SK-N-SH (cell line): ENCODE measurements around the gene PRKCA.

Experiments
- CTCF ChIP-seq: fragments of 200-600 bp; sonication (generic); IDR thresholded peaks from 2 replicates; pipeline ENCODE4 v1.6.1; 2017; ENCODE audit warnings: antibody characterized with exemption, mild to moderate bottlenecking, moderate library complexity
- EP300 ChIP-seq, 2 experiments: IDR thresholded peaks; 2 replicates each; pipeline versions ENCODE4 v1.4.0 to v1.6.1; 2012; ENCODE audit warnings: borderline replicate concordance in 1 of 2, low read depth in 1 of 2, low read length in 1 of 2
- EZH2phosphoT487 ChIP-seq: fragments of 200-600 bp; sonication (generic); IDR thresholded peaks from 2 replicates; pipeline ENCODE4 v1.6.1; 2017; ENCODE audit warnings: low read depth, mixed run types, mild to moderate bottlenecking, antibody characterized with exemption, moderate library complexity, borderline replicate concordance
- FOXM1 ChIP-seq: IDR thresholded peaks from 2 replicates; pipeline ENCODE4 v1.4.0; 2012; ENCODE audit warnings: low read depth, mild to moderate bottlenecking
- GABPA ChIP-seq: IDR thresholded peaks from 2 replicates; pipeline ENCODE4 v1.4.0; 2012; ENCODE audit warnings: low read depth, mild to moderate bottlenecking
- MXI1 ChIP-seq: IDR thresholded peaks from 2 replicates; pipeline ENCODE4 v1.6.1; 2012; ENCODE audit warnings: mild to moderate bottlenecking, low read depth, low read length, improper control_type of control experiment
- REST ChIP-seq: IDR thresholded peaks from 2 replicates; pipeline ENCODE4 v1.6.1; 2012; ENCODE audit warnings: mild to moderate bottlenecking, low read depth, low read length, moderate library complexity
- TAF1 ChIP-seq: IDR thresholded peaks from 2 replicates; pipeline ENCODE4 v1.6.1; 2012; ENCODE audit warnings: low read depth, mild to moderate bottlenecking, low read length, moderate library complexity, borderline replicate concordance
- USF2 ChIP-seq: fragments of 150-350 bp; IDR thresholded peaks from 2 replicates; pipeline ENCODE4 v1.6.1; 2017; ENCODE audit warnings: antibody characterized with exemption, low read length, low read depth, borderline replicate concordance

- TF ChIP-seq GABPA (no peak), CTCF (no peak), EZH2phosphoT487 (no peak), USF2 (no peak), EP300 (IDR thresholded peaks at IDR 0.05; ENCODE audit: borderline replicate concordance in 1 of 2, low read depth in 1 of 2, low read length in 1 of 2) (no peak), MXI1 (no peak), TAF1 (no peak), REST (no peak), FOXM1 (no peak)
These were observed 374.0 kb downstream of the PRKCA start for GRCh38 chr17:66676421-66676820.
